GM10266 (cell line): Measurements from ENCODE around the gene CPNE2.
A peak's percentile ranks its signal among the peaks of the same experiment; 100 is the strongest.
"Not testable (repeated sequence)": the region's sequence is repeated elsewhere in the genome, so short reads cannot be mapped to it uniquely, and the experiment has no call there.

Source experiments
- DNase-seq: peaks from one replicate; pipeline ENCODE4 v3.0.0; 2012; ENCODE audit errors: extremely low spot score
- TF ChIP-seq, protein P1 (sequence below): IDR thresholded peaks from 2 replicates; pipeline ENCODE4 v1.5.1; 2012; ENCODE audit warnings: mild to moderate bottlenecking, low read depth; ENCODE audit not compliant: control insufficient read depth, insufficient read depth; ENCODE audit errors: missing control alignments

The CPNE2 gene

DNA sequence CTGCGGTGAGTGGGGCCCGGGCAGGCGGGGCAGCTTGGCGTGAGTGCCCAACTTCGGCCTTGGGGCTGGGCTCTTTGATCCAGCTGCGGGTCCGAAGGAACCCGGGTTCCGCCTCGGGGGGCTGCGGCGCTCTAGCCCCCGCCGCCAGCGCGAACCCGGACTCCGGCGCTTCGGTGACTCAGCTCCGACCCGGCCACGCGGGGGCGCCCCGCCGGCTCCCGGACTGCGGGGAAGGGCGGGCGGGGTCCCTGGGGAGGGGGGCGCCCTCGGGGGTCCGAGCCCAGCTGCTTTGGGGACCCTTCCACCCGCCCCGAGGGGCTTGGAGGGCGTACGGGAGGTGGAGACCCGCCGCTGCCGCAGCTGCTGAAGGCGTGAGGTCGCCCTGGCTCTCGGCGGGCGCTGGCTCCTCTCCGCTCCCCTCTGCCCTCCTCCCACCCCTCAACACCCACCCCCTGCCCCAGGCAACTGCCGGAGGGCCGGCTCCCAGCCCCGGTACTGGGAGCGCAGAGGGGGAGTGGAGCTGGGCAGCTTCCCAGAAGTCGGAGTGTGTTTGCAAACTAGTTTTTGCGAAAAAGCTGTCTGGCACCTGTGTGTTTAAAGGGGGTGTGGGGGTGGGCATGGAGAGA, 516 bp downstream of the CPNE2 start:
- TF ChIP-seq, protein P1, sequence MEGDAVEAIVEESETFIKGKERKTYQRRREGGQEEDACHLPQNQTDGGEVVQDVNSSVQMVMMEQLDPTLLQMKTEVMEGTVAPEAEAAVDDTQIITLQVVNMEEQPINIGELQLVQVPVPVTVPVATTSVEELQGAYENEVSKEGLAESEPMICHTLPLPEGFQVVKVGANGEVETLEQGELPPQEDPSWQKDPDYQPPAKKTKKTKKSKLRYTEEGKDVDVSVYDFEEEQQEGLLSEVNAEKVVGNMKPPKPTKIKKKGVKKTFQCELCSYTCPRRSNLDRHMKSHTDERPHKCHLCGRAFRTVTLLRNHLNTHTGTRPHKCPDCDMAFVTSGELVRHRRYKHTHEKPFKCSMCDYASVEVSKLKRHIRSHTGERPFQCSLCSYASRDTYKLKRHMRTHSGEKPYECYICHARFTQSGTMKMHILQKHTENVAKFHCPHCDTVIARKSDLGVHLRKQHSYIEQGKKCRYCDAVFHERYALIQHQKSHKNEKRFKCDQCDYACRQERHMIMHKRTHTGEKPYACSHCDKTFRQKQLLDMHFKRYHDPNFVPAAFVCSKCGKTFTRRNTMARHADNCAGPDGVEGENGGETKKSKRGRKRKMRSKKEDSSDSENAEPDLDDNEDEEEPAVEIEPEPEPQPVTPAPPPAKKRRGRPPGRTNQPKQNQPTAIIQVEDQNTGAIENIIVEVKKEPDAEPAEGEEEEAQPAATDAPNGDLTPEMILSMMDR, result peak; percentile 68
- DNase-seq, result peak; percentile 81

DNA sequence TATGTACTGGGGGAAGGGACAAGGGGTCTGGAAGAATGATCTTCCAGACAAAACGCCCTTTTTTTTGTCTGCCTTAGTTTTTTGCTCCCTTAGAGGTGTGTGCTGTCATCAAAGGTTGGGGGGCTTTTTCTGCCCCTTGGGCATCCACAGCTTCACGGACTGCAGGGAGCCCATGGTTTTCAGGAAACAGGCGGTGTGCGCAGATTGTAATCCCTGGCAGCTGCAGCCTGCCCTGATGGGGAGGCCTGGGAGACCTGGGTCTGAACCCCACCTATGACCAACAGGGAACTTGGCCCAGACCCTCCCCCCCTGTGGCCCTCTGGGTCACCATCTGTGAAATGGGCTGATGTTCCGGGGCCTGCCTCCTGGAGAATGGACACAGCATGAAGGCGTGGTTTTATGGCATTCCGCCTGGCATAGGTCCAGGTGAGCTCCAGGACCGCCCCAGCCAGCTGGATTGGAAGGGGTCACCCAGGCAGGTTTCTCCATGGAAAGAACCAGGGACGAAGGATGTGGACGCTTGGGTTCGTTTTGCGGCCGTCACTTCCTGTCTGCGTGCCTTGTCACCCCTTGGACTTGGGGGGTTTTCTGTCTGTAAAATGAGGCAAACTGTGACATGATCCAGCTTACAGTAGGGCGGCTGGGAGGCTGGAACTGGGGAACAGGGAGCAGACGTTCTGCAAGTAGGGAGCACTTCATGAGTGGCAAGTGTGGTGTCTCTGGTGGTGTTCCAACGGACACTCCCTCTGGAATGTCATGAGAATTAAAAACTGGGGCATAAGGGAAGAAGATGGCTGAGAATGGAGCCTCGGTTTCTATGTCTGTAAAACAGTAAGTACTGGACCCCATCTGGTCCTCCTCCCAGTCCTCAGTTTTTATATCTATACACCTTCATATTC, 1.5 kb downstream of the CPNE2 start:
- TF ChIP-seq, protein P1, result no peak
- DNase-seq, result no peak

DNA sequence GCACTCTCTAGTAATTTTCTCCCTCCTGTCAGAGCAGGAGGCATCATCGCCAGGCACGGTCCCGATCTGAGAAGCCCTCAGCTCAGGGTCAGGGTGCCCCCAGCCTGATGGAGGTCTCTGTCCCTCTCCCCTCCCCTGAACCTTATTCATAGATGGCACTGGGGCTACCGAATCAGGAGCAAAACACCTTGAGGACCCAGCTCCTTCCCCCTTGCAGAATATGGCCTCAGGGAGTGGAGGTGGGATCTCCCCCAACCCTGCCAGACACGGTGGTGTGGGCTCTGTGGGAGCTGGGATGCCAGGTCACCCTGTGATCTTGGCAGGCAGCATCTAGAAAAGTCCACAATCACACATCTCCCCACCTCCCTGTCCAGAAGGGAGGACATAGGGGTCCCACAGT, 2.5 kb downstream of the CPNE2 start:
- TF ChIP-seq, protein P1, result no peak
- DNase-seq, result no peak

DNA sequence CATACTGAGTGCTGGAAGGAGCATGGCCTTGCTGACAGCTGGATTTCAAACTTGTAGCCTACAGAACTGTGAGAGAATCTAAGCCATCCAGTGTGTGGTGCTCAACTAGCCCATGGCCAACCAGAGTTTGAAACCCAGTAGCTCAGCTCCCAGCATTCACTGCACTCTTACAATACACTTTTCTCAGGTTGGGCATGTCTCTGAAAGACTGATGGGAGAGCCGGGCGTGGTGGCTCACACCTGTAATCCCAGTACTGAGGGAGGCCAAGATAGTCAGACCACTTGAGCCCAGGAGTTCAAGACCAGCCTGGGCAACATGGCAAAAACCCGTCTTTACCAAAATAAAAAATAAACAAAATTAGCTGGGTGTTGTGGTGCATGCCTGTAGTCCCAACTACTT, 3.8 kb downstream of the CPNE2 start:
- no peak for DNase-seq
- TF ChIP-seq, protein P1, result no peak

DNA sequence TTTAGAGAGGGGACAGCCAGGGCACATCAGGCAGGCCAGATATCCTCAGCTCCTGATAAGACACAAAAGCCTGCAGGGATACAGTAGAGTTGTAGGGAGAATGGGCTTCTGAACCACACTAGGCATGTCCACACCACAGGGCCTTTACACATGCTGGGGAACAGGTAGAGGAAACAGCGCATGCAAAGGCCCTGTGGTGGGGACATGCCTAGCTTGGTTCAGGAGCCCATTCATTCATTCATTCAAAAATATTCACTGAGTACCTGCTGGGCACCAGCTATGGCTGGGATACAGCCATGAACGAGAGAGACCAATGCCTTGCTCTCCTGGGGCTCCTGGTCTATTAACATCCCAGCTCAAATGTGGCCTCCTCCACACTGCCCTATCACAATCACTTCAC, 4.4 kb downstream of the CPNE2 start:
- no peak for DNase-seq
- TF ChIP-seq, protein P1, result no peak

DNA sequence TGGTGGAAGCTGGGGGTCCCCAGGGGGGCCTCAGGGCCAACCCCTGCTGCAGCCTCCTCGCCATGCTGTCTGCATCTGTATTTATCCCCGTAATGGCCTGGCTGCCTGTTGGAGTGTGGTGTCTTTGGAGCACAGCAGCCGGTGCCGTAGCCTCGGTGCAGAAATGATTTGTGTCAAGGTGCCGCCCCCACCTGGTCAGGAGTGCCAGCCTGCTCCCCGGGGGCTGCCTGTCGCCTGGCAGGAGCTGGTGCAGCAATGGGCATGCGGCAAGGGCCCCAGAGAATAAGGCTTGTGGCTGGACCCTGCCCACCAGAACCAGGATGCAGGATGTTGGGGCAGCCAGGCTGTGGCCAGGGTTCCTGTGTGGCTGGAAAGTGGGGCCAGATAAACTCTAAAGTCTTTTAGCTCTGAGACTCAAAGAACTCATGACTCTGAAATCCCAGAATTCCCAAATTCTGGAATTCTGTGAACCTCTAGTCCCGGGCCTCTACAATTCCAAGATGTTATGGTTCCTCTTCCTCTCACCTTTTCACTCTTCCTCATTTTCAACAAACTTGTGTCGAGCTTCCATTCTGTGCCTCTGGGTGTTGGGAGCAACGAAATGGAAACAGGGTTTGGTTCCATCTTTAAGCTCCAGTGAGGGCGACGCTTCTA, 5.9 kb downstream of the CPNE2 start:
- DNase-seq, result no peak
- TF ChIP-seq, protein P1, result no peak

DNA sequence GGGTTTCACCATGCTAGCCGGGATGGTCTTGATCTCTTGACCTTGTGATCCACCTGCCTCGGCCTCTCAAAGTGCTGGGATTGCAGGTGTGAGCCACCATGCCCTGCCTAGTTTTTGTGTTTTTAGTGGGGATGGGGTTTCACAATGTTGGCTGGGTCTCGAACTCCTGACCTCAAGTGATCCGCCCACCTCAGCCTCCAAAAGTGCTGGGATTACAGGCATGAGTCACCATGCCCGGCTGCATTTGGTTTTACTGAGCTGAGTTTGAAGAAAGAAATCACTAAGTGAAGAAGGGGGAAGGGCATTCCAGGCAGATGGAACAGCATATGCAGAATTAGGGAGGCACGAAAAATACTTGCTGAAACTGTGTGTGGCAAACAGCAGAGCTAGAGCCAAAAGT, 7.6 kb downstream of the CPNE2 start:
- DNase-seq, result not testable (repeated sequence)
